ENCODE results near the gene INTS15.

INTS15 gene

DNA sequence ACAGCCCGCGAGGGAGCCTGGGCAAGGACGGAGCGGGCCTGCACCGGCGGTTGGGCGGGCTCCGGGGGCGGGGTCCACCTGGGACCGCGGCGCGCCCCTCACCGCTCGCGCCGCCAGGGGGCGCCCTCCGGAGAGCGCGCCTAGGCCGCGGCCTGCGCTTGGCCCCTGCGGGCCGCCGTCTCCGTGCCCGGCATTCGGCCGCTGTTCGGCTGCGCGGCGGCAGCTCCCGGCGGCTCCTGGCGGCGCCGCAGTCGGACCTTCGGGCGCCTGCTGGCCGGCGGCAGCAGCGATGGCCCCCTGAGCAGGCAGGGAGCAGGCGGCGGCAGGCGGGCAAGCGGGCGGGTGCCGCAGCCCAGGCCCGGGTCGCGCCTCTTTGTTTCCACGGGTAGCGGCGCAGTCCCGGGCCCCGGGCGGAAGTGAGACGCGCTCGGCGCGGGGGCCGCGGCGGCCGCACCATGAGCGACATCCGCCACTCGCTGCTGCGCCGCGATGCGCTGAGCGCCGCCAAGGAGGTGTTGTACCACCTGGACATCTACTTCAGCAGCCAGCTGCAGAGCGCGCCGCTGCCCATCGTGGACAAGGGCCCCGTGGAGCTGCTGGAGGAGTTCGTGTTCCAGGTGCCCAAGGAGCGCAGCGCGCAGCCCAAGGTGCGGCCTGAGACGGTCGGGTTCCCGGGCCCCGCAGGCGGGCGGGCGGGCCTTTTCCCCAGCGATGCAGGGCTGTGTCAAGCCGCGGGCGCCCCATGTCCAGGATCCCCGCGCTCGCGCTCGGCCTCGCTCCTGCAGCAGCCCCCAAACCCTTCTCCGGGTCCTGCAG is at the start of gene INTS15:
Gene INTS15, plus strand, starts transcription at position 193 of the 816 bp plus-strand sequence. Its CDS starts 263 bp downstream, at position 456.
- H3K27me3 Mint-ChIP-seq (ENCODE audit: low read depth), result no peaks in the 10 kb centered on the region
- peaks cover 49% of the 10 kb centered on the region for H3K36me3 Mint-ChIP-seq (ENCODE audit: low read depth)
- TF ChIP-seq, protein P1, sequence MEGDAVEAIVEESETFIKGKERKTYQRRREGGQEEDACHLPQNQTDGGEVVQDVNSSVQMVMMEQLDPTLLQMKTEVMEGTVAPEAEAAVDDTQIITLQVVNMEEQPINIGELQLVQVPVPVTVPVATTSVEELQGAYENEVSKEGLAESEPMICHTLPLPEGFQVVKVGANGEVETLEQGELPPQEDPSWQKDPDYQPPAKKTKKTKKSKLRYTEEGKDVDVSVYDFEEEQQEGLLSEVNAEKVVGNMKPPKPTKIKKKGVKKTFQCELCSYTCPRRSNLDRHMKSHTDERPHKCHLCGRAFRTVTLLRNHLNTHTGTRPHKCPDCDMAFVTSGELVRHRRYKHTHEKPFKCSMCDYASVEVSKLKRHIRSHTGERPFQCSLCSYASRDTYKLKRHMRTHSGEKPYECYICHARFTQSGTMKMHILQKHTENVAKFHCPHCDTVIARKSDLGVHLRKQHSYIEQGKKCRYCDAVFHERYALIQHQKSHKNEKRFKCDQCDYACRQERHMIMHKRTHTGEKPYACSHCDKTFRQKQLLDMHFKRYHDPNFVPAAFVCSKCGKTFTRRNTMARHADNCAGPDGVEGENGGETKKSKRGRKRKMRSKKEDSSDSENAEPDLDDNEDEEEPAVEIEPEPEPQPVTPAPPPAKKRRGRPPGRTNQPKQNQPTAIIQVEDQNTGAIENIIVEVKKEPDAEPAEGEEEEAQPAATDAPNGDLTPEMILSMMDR (IDR thresholded peaks at IDR 0.05; ENCODE audit: unreplicated experiment in 3 of 3), result peak; percentile 67 to 77 (median 72)
- H3K9me3 Mint-ChIP-seq, result no peaks in the 10 kb centered on the region
- peak within 1 kb of the TSS; percentile 95 for H3K4me3 Mint-ChIP-seq
- H3K27ac Mint-ChIP-seq, result peak within 1 kb of the TSS; percentile 79 to 96 (median 91)
- H3K4me1 Mint-ChIP-seq, result peaks cover 5% of the 10 kb centered on the region

DNA sequence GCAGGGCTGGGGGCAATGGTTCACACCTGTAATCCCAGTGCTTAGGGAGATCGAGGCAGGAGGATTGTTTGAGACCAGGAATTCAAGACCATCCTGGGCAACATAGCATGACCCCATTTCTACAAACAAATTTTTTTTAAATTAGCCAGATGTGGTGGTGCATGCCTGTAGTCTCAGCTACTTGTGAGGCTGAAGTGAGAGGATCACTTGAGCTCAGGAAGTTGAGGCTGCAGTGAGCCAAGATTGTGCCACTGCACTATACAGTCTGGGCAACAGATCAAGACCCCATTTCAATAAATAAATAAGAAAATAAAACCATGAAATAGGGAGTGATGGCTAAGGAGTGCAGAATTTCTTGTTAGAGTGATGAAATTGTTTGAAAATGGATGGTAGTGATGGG is 47.5 kb upstream of the INTS15 start:
- TF ChIP-seq, protein P1 (IDR thresholded peaks at IDR 0.05; ENCODE audit: unreplicated experiment in 3 of 3), result no peak
- no peak overlapping the region for H3K4me3 Mint-ChIP-seq
- no peaks in the 10 kb centered on the region for H3K9me3 Mint-ChIP-seq
- no peaks in the 10 kb centered on the region for H3K36me3 Mint-ChIP-seq (ENCODE audit: low read depth)
- peaks cover 32% of the 10 kb centered on the region for H3K27me3 Mint-ChIP-seq (ENCODE audit: low read depth)
- no peak overlapping the region for H3K27ac Mint-ChIP-seq
- no peaks in the 10 kb centered on the region for H3K4me1 Mint-ChIP-seq

- H3K27ac Mint-ChIP-seq, result no peak overlapping the region
These were observed 44.3 kb upstream of the INTS15 start for GRCh38 chr7:6545398-6546126.

GRCh38 chr7:6546498-6547251 is 43.1 kb upstream of the INTS15 start:
- Mint-ChIP-seq H3K27ac (no peak overlapping the region), H3K4me3 (no peak overlapping the region), H3K36me3 (ENCODE audit: low read depth) (no peaks in the 10 kb centered on the region), H3K4me1 (no peaks in the 10 kb centered on the region), H3K9me3 (no peaks in the 10 kb centered on the region), H3K27me3 (ENCODE audit: low read depth) (peaks cover 9% of the 10 kb centered on the region)
- TF ChIP-seq, protein P1 (IDR thresholded peaks at IDR 0.05; ENCODE audit: unreplicated experiment in 3 of 3), result no peak

More at GRCh38 chr7:6545398-6546126, 44.3 kb upstream of the INTS15 start:
- Mint-ChIP-seq H3K4me3 (no peak overlapping the region), H3K4me1 (no peaks in the 10 kb centered on the region), H3K27me3 (ENCODE audit: low read depth) (peaks cover 17% of the 10 kb centered on the region), H3K36me3 (ENCODE audit: low read depth) (no peaks in the 10 kb centered on the region), H3K9me3 (no peaks in the 10 kb centered on the region)
- TF ChIP-seq, protein P1 (IDR thresholded peaks at IDR 0.05; ENCODE audit: unreplicated experiment in 3 of 3), result no peak

GRCh38 chr7:6547400-6547799 is 42.4 kb upstream of the INTS15 start:
- Mint-ChIP-seq H3K9me3 (no peaks in the 10 kb centered on the region), H3K4me1 (no peaks in the 10 kb centered on the region), H3K4me3 (no peak overlapping the region), H3K27ac (no peak overlapping the region), H3K36me3 (ENCODE audit: low read depth) (no peaks in the 10 kb centered on the region), H3K27me3 (ENCODE audit: low read depth) (peaks cover 8% of the 10 kb centered on the region)
- TF ChIP-seq, protein P1 (IDR thresholded peaks at IDR 0.05; ENCODE audit: unreplicated experiment in 3 of 3), result no peak

All from nephron (organoid).